Measurements from ENCODE around the gene RPN1.
"Not testable (repeated sequence)": the region's sequence is repeated elsewhere in the genome, so short reads cannot be mapped to it uniquely, and the experiment has no call there.

RPN1 gene

DNA sequence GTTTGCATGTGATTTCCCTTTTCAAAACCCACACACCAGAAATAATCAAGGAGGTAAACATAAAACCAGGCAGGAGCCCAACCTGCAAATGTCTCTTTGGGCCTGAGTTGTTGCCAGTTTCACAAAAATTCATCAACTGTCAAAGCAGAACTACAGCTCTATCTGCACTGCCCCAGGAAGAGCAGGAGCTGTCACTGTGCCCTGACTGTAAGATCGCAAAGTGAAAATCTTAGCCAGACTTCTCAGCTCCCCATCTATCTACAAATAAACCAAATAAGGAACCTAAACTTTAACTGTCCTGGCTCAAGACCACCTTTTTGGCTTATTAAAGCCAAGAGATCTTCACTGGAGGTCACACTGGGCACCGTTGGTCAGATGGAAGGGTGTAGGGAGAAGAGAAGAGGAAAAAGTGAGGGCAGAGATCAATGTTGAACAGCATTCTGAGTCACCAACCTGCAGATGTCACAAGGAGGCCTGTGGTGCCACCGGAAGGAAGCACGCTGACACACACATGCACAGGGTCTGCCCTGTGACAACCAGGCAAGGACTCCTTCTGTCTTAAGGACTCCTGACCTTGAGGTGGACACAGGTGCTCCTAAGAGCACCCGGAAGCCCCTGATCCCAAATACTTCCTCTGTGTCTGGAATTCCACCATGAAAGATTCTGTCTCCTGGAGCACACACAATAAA is 58.7 kb downstream of the RPN1 start:
- H3K27ac ChIP-seq, result no peak overlapping the region
- TF ChIP-seq, protein P1, sequence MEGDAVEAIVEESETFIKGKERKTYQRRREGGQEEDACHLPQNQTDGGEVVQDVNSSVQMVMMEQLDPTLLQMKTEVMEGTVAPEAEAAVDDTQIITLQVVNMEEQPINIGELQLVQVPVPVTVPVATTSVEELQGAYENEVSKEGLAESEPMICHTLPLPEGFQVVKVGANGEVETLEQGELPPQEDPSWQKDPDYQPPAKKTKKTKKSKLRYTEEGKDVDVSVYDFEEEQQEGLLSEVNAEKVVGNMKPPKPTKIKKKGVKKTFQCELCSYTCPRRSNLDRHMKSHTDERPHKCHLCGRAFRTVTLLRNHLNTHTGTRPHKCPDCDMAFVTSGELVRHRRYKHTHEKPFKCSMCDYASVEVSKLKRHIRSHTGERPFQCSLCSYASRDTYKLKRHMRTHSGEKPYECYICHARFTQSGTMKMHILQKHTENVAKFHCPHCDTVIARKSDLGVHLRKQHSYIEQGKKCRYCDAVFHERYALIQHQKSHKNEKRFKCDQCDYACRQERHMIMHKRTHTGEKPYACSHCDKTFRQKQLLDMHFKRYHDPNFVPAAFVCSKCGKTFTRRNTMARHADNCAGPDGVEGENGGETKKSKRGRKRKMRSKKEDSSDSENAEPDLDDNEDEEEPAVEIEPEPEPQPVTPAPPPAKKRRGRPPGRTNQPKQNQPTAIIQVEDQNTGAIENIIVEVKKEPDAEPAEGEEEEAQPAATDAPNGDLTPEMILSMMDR (conservative IDR thresholded peaks at IDR 0.05), result no peak

DNA sequence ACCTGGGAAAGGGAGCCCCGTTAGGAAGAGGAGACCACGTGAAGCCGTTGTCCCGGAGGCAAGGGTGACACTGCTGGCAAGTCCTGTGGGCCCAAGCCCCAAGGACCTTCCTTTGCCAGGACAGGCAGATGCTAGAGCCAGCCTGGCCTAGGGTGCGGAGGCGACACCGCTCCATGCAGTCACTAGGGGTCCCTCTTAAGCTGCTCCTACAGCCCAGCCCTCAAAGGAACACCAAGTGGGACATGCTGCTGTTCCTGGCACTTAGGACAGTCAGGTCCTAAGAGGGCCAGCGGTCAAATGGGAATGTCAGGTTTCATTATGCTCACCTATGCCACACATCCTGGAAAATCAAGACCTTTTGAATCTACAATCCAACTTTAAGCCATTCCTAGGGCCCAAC is 59.7 kb downstream of the RPN1 start:
- no peak overlapping the region for H3K27ac ChIP-seq
- TF ChIP-seq, protein P1 (conservative IDR thresholded peaks at IDR 0.05), result no peak

DNA sequence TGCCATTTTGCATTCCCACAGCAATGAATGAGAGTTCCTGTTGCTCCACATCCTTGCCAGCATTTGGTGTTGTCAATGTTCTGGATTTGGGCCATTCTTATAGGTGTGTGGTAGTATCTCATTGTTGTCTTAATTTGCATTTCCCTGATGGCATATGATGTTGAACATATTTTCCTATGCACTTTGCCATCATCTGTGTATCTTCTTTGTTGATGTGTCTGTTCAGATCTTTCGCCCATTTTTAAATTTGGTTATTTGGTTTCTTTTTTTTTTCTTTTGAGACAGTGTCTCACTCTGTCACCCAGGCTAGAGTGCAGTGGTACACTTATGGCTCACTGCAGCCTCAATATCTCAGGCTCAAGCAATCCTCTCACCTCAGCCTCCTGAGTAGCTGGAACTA is 60.6 kb downstream of the RPN1 start:
- not testable (repeated sequence) for H3K27ac ChIP-seq

DNA sequence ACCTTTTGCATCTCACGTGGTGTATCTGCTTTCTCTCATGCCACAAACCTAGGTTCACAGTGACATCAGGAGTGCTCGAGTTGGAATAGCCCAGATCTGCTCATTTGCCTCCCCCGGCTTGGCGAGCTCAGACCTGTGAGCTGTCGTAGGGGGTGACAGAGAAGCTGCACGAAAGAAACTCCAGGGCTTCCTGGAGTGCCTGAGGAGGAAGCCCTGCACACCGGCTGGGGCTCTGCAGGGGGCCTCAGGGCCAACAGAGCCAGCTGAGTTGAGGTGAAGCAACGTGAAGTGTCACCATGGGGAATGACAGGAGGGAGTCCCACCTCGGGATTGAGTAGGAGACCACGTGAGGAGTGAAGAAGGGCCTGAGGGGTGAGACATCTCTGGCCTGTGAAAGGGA is 62.5 kb downstream of the RPN1 start:
- TF ChIP-seq, protein P1 (conservative IDR thresholded peaks at IDR 0.05), result no peak
- no peak overlapping the region for H3K27ac ChIP-seq

DNA sequence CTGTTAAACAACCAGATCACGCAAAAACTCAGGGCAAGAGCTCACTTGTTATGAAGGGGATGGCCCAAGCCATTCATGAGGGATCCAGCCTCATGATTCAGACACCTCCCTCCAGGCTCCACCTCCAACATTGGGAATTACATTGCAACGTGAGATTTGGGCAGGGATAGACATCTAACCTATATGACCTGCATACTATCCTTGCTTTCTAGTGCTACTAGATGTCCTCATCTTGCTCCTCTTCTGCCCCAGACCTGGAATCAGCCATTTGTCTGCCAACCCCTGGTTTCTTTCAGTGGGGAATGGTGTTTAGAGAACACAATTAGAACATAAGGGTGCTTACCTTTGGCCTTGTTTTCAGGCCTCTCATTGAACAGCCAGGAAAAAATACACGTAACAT is 63.2 kb downstream of the RPN1 start:
- no peak overlapping the region for H3K27ac ChIP-seq
- TF ChIP-seq, protein P1 (conservative IDR thresholded peaks at IDR 0.05), result no peak

DNA sequence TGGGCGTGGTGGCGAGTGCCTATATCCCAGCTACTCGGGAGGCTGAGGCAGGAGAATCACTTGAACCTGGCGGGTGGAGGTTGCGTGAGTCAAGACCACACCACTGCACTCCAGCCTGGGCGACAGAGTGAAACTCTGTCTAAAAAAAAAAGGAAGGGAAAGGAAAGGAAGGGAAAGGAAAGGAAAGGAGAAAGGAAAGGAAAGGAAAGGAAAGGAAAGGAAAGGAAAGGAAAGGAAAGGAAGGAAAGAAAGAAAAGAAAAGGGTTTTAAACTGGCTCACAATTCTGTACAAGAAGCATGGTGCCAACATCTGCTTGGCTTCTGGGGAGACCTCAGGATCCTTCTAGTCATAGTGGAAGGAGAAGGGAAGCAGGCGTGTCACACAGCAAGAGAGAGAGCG is 63.7 kb downstream of the RPN1 start:
- not testable (repeated sequence) for H3K27ac ChIP-seq

DNA sequence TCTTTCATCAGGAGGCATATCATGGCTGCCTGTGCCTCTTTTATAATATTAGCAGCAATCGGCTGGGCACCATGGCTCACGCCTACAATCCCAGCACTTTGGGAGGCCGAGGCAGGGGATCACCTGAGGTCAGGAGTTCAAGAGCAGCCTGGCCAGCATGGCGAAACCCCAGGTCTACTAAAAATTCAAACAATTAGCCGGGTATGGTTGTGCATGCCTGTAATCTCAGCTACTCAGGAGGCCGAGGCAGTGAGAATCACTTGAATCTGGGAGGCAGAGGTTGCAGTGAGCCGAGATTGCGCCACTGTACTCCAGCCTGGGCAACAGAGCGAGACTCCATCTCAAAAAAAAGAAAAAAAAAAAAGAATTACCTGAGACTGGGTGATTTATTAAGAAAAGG is 64.2 kb downstream of the RPN1 start:
- H3K27ac ChIP-seq, result not testable (repeated sequence)

DNA sequence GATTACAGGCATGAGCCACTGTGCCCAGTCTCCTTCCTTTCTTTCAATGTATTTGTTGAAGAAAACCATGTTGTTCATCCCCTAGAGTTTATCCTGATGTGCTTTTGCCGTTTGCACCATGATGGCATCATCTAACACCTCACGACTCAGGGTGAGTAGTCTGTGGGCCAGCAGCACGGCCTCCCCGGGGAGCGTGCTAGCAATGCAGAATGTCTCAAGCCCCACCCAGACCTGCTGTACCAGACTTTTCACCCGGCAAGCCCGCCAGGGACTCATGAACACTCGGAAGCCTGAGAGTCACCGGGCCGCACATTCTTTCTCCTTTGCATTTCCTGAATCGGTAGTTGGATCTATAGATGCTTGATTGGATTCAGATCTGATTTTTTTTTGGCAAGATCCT is 64.6 kb downstream of the RPN1 start:
- no peak overlapping the region for H3K27ac ChIP-seq
- TF ChIP-seq, protein P1 (conservative IDR thresholded peaks at IDR 0.05), result no peak

DNA sequence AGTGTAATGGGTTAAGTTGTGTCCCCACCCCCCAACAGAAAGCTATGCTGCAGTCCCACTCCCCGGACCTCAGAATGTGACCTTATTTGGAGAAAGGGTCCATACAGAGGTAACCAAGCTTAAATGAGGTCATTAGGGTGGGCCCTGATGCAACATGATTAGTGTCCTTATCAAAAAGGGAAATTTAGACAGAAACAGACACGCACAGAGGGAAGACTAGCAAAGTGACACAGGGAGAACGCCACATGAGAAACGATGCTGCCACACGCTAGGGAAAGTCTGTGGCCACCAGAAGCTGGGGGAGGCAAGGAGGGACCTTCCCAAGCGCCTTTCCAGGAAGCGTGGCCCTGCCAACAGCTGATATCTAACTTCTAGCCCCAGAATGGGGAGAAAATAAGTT is 65.4 kb downstream of the RPN1 start:
- no peak overlapping the region for H3K27ac ChIP-seq
- TF ChIP-seq, protein P1 (conservative IDR thresholded peaks at IDR 0.05), result no peak

Data from VCaP (cell line).